ENCODE data around the gene VCX. TPM values are rescaled to one million over a fixed set of nuclear protein-coding genes. Genes with fewer than 3 reads are reported as not detected.

Gene VCX
- total and polyA plus RNA-seq, 2 of the 4 experiments (the other 2 are of a cell fraction) = not detected

DNA sequence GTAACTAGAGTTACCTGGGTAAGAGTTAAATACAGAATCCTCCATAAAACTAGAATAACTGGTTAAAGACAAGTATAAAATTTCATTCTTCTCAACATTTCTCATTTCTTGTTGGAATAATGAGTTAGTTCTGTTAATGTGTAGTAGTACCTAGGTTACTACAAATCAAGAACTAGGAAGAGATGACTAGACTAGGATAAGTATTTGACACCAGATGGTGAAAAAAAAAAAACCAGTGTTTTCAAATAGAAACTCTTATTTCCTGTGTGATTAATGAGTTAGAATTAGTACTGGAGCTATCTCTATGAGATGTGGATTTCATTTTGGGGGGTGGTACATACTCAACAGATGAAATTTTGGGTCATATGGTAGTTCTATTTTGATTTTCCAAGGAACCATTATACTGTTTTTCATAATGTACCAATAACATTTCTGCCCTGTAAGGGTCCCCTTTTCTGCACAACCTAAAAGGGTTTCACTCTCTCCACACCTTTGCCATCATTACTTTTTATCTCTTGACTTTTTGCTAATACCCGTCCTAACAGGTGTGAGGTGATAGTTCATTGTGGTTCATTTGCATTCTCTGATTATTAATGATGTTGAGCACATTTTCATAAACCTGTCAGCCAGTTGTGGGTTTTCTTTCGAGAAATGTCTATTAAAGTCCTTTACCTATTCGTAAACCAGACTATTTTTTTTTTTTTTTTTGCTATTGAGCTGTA, 1.7 kb upstream of the VCX start:
- no CpG with 5 or more reads among the region's 3 CpGs for whole genome bisulfite sequencing, 2 experiments (ENCODE audit: extremely low coverage in 2 of 2, insufficient read length in 1 of 2)
- H3K4me2 ChIP-seq (ENCODE audit: low read depth, low read length) = no peak overlapping the region
- no peak overlapping the region for H3K23ac ChIP-seq (ENCODE audit: low read depth, low read length)
- H4K20me1 ChIP-seq (ENCODE audit: insufficient read depth, low read length) = no peaks in the 10 kb centered on the region
- no peak overlapping the region for H4K5ac ChIP-seq (ENCODE audit: low read depth, low read length)
- no peak overlapping the region for H3K18ac ChIP-seq (ENCODE audit: low read depth, low read length)
- no peaks in the 10 kb centered on the region for H3K36me3 ChIP-seq (ENCODE audit: control insufficient read depth, insufficient read depth, low read length)
- H2BK5ac ChIP-seq (ENCODE audit: low read depth, low read length, poor library complexity, severe bottlenecking) = no peak overlapping the region
- dilution Hi-C loops (cut with HindIII; ENCODE audit: low sequenced_read_pairs, unreplicated experiment) (no loop called here), in situ Hi-C loops (cut with MboI; ENCODE audit: low sequenced_read_pairs) (no loop called here), intact Hi-C loops (cut with micrococcal nuclease) (no loop called here)
- H3K27me3 ChIP-seq (ENCODE audit: control insufficient read depth, insufficient read depth, low read length) = no peaks in the 10 kb centered on the region
- no peak overlapping the region for H2BK120ac ChIP-seq (ENCODE audit: low read depth, low read length)
- H3K9me3 ChIP-seq (ENCODE audit: control insufficient read depth, insufficient read depth, low read length) = peaks cover 2% of the 10 kb centered on the region; the same call in 1 of the 2 replicates
- TF ChIP-seq CHD1 (IDR thresholded peaks at IDR 0.05; ENCODE audit: low read depth, low read length) = no peak
- no peak for TF ChIP-seq BHLHE40 (IDR thresholded peaks at IDR 0.05; ENCODE audit: low read depth, low read length)
- TF ChIP-seq FOS (IDR thresholded peaks at IDR 0.05; ENCODE audit: low read depth, low read length) = no peak
- TF ChIP-seq NFE2L2 (IDR thresholded peaks at IDR 0.05; ENCODE audit: low read depth, low read length) = no peak
- no peak for TF ChIP-seq MXI1 (IDR thresholded peaks at IDR 0.05; ENCODE audit: borderline replicate concordance, low read depth, low read length)
- TF ChIP-seq RAD21 (IDR thresholded peaks at IDR 0.05; ENCODE audit: low read length) = no peak
- no peak for TF ChIP-seq SMC3 (IDR thresholded peaks at IDR 0.05; ENCODE audit: low read depth, low read length)
- no peak for TF ChIP-seq CEBPB (IDR thresholded peaks at IDR 0.05; ENCODE audit: low read depth, low read length)
- TF ChIP-seq RFX5 (IDR thresholded peaks at IDR 0.05; ENCODE audit: low read depth, low read length) = no peak
- TF ChIP-seq POLR2A (IDR thresholded peaks at IDR 0.05; ENCODE audit: low read depth, low read length) = no peak
- TF ChIP-seq, protein P1, sequence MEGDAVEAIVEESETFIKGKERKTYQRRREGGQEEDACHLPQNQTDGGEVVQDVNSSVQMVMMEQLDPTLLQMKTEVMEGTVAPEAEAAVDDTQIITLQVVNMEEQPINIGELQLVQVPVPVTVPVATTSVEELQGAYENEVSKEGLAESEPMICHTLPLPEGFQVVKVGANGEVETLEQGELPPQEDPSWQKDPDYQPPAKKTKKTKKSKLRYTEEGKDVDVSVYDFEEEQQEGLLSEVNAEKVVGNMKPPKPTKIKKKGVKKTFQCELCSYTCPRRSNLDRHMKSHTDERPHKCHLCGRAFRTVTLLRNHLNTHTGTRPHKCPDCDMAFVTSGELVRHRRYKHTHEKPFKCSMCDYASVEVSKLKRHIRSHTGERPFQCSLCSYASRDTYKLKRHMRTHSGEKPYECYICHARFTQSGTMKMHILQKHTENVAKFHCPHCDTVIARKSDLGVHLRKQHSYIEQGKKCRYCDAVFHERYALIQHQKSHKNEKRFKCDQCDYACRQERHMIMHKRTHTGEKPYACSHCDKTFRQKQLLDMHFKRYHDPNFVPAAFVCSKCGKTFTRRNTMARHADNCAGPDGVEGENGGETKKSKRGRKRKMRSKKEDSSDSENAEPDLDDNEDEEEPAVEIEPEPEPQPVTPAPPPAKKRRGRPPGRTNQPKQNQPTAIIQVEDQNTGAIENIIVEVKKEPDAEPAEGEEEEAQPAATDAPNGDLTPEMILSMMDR (conservative IDR thresholded peaks at IDR 0.05; ENCODE audit: low read depth, low read length) = no peak
- no peak for TF ChIP-seq RCOR1 (IDR thresholded peaks at IDR 0.05; ENCODE audit: insufficient replicate concordance, low read length)
- no peak for TF ChIP-seq MAZ (IDR thresholded peaks at IDR 0.05; ENCODE audit: borderline replicate concordance, low read depth, low read length)
- no peak for TF ChIP-seq MAFK (IDR thresholded peaks at IDR 0.05; ENCODE audit: low read depth, low read length)
- TF ChIP-seq, protein P2, sequence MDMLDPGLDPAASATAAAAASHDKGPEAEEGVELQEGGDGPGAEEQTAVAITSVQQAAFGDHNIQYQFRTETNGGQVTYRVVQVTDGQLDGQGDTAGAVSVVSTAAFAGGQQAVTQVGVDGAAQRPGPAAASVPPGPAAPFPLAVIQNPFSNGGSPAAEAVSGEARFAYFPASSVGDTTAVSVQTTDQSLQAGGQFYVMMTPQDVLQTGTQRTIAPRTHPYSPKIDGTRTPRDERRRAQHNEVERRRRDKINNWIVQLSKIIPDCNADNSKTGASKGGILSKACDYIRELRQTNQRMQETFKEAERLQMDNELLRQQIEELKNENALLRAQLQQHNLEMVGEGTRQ (IDR thresholded peaks at IDR 0.05; ENCODE audit: low read depth, low read length) = no peak
- TF ChIP-seq, protein P3, sequence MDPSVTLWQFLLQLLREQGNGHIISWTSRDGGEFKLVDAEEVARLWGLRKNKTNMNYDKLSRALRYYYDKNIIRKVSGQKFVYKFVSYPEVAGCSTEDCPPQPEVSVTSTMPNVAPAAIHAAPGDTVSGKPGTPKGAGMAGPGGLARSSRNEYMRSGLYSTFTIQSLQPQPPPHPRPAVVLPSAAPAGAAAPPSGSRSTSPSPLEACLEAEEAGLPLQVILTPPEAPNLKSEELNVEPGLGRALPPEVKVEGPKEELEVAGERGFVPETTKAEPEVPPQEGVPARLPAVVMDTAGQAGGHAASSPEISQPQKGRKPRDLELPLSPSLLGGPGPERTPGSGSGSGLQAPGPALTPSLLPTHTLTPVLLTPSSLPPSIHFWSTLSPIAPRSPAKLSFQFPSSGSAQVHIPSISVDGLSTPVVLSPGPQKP (IDR thresholded peaks at IDR 0.05; ENCODE audit: borderline replicate concordance, low read depth, low read length) = no peak
- no peak overlapping the region for H2AK5ac ChIP-seq (ENCODE audit: low read depth, low read length)
- no TSS peak for BruUV-seq (replicated peaks)
- H3K14ac ChIP-seq (replicated peaks; ENCODE audit: low read depth, low read length) = no peak overlapping the region
- no peak overlapping the region for H3K56ac ChIP-seq (ENCODE audit: extremely low read depth, insufficient read depth, low read length)
- no peaks in the 10 kb centered on the region for H3K4me1 ChIP-seq (ENCODE audit: control insufficient read depth, insufficient read depth, low read length)
- H3K4me3 ChIP-seq (ENCODE audit: insufficient read depth, low read depth, low read length) = no peak overlapping the region
- DNase-seq (no peak), ATAC-seq (ENCODE audit: low read depth) (no peak)
- no peaks in the 10 kb centered on the region for H3K79me1 ChIP-seq (ENCODE audit: low read depth in 1 of 2, low read length in 2 of 2)
- H3K9me1 ChIP-seq (ENCODE audit: insufficient read depth, low read length) = no peaks in the 10 kb centered on the region
- no peak overlapping the region for H4K8ac ChIP-seq (ENCODE audit: low read depth in 2 of 2, low read length in 2 of 2)
- no peak overlapping the region for H3K27ac ChIP-seq (ENCODE audit: insufficient read depth, low read length)
- no peak overlapping the region for H2AFZ ChIP-seq (replicated peaks; ENCODE audit: low read length, poor library complexity)
- no peak overlapping the region for H3K4ac ChIP-seq (ENCODE audit: low read depth, low read length)
- CTCF ChIA-PET = no interaction called here
- H2AK9ac ChIP-seq (replicated peaks; ENCODE audit: low read depth, low read length, poor library complexity) = no peak overlapping the region
- POLR2A ChIA-PET (ENCODE audit: unreplicated experiment) = no interaction called here
- H2BK20ac ChIP-seq (ENCODE audit: low read depth, low read length) = no peak overlapping the region
- no peak overlapping the region for H4K91ac ChIP-seq (ENCODE audit: insufficient read depth, low read depth, low read length)
- no peak overlapping the region for H2BK15ac ChIP-seq (ENCODE audit: low read depth, low read length)
- H3K9ac ChIP-seq (ENCODE audit: low read depth, low read length) = no peak overlapping the region

All from IMR-90 (cell line).